GM12878 (cell line): Measurements from ENCODE around the gene GHRL. TPM values are rescaled to one million over a fixed set of nuclear protein-coding genes. Genes with fewer than 3 reads are reported as not detected.

ENCODE experiments used
- ATAC-seq: fragments of 200-7000 bp; cut with Tn5 transposase; 3 replicates; pipeline ENCODE4 v1.9.1; 2020; ENCODE audit warnings: mild to moderate bottlenecking, moderate library complexity
- BruUV-seq: library from RNA; stranded (reverse); fragments of 400-500 nt; replicated peaks from 2 replicates; lab custom pipeline; 2021; lab: Mats Ljungman, UMichigan
- CTCF ChIA-PET: fragments of 300-600 bp; sonication (Branson Sonifier 250); formaldehyde crosslinking; extraction: SDS; loops from one replicate; lab custom pipeline; 2021; ENCODE audit warnings: inconsistent platforms; lab: Yijun Ruan, JAX
- POLR2A ChIA-PET: fragments of 350-600 bp; formaldehyde crosslinking; extraction: SDS; loops from one replicate; lab custom pipeline; 2021; ENCODE audit warnings: inconsistent platforms; lab: Charles Lee
- RAD21 ChIA-PET: fragments of 300-600 bp; sonication (Branson Sonifier 250); formaldehyde crosslinking; loops from one replicate; lab custom pipeline; 2023; ENCODE audit warnings: antibody characterized with exemption; ENCODE audit not compliant: unreplicated experiment; lab: Charles Lee
- SMC1A ChIA-PET: fragments of 300-600 bp; sonication (Branson Sonifier 250); formaldehyde crosslinking; loops from one replicate; lab custom pipeline; 2023; ENCODE audit not compliant: unreplicated experiment, uncharacterized antibody; lab: Charles Lee
- DNase-seq: peaks from one replicate; pipeline ENCODE4 v3.0.0-alpha.2; 2011; ENCODE audit warnings: low read depth, low spot score
- FAIRE-seq: peaks from 3 replicates; lab custom pipeline; 2011; peaks lifted over from hg19 to GRCh38; lab: Jason Lieb, UNC
- H2AFZ ChIP-seq: 2 replicates; pipeline ENCODE4 v1.6.0; 2011; ENCODE audit warnings: low read depth, low read length, control low read depth; ENCODE audit not compliant: control insufficient read depth
- H3K27ac ChIP-seq: 2 replicates; pipeline ENCODE4 v1.5.1; 2011; ENCODE audit warnings: control low read depth; ENCODE audit not compliant: control insufficient read depth, insufficient read depth
- H3K27me3 ChIP-seq, 2 experiments: replicated peaks in 1 of 2; 2 replicates each; pipeline versions ENCODE4 v1.6.0 to v1.6.1; 2011; ENCODE audit warnings: low read length in 1 of 2; ENCODE audit not compliant: control insufficient read depth in 2 of 2, insufficient read depth in 2 of 2
- H3K36me3 ChIP-seq, 2 experiments: 2 replicates each; pipeline ENCODE4 v1.5.1; 2011; ENCODE audit warnings: low read length in 1 of 2; ENCODE audit not compliant: control insufficient read depth in 2 of 2, insufficient read depth in 2 of 2
- H3K4me1 ChIP-seq: 2 replicates; pipeline ENCODE4 v1.6.1; 2011; ENCODE audit warnings: mild to moderate bottlenecking, low read length, moderate library complexity, mixed read lengths; ENCODE audit not compliant: control insufficient read depth, insufficient read depth
- H3K4me2 ChIP-seq: 2 replicates; pipeline ENCODE4 v1.6.0; 2011; ENCODE audit warnings: control low read depth; ENCODE audit not compliant: control insufficient read depth, insufficient read depth
- H3K4me3 ChIP-seq: fragments of 200-600 bp; sonication (generic); 2 replicates; pipeline ENCODE4 v1.5.1; 2016
- H3K79me2 ChIP-seq: 2 replicates; pipeline ENCODE4 v1.6.0; 2011; ENCODE audit warnings: low read length; ENCODE audit not compliant: control insufficient read depth, insufficient read depth
- H3K9ac ChIP-seq: 2 replicates; pipeline ENCODE4 v1.8.0; 2011; ENCODE audit warnings: low read length, control low read depth, mixed read lengths; ENCODE audit not compliant: control insufficient read depth, insufficient read depth
- H3K9me3 ChIP-seq: replicated peaks from 3 replicates; pipeline ENCODE4 v1.5.1; 2011; ENCODE audit warnings: mild to moderate bottlenecking, low read length; ENCODE audit not compliant: control insufficient read depth, insufficient read depth
- H4K20me1 ChIP-seq: 2 replicates; pipeline ENCODE4 v1.6.0; 2011; ENCODE audit not compliant: control insufficient read depth, insufficient read depth
- ASH2L ChIP-seq: fragments of 300-600, 200-600 bp; sonication (generic); IDR thresholded peaks from 2 replicates; pipeline ENCODE4 v1.6.1; 2017; ENCODE audit warnings: low read depth, mild to moderate bottlenecking, borderline replicate concordance
- ATF7 ChIP-seq: fragments of 450-650 bp; IDR thresholded peaks from 2 replicates; pipeline ENCODE4 v1.6.1; 2016; ENCODE audit warnings: low read depth, mild to moderate bottlenecking
- CREM ChIP-seq: IDR thresholded peaks from 2 replicates; pipeline ENCODE4 v1.6.1; 2014; ENCODE audit warnings: antibody characterized with exemption, low read depth
- FOS ChIP-seq: IDR thresholded peaks from 3 replicates; pipeline ENCODE4 v1.6.1; 2011; ENCODE audit warnings: borderline replicate concordance; ENCODE audit not compliant: insufficient read length; ENCODE audit errors: extremely low read depth
- IKZF1 ChIP-seq: fragments of 450-650 bp; conservative IDR thresholded peaks from 2 replicates; pipeline ENCODE4 v1.6.1; 2017; ENCODE audit warnings: antibody characterized with exemption, mild to moderate bottlenecking
- IRF4 ChIP-seq: IDR thresholded peaks from 2 replicates; pipeline ENCODE4 v1.6.1; 2011; ENCODE audit warnings: low read depth, low read length
- JUNB ChIP-seq: IDR thresholded peaks from 2 replicates; pipeline ENCODE4 v1.6.1; 2016; ENCODE audit warnings: antibody characterized with exemption, mild to moderate bottlenecking
- KAT2A ChIP-seq: conservative IDR thresholded peaks from 2 replicates; pipeline ENCODE4 v1.6.1; 2011; ENCODE audit warnings: low read depth, low read length; ENCODE audit not compliant: control insufficient read depth
- PAX8 ChIP-seq: fragments of 450-650 bp; IDR thresholded peaks from 2 replicates; pipeline ENCODE4 v1.6.1; 2017; ENCODE audit warnings: mild to moderate bottlenecking, moderate library complexity
- PML ChIP-seq: IDR thresholded peaks from 2 replicates; pipeline ENCODE4 v1.6.1; 2012; ENCODE audit warnings: low read length, inconsistent platforms
- RBBP5 ChIP-seq: fragments of 200-600 bp; sonication (generic); conservative IDR thresholded peaks from 2 replicates; pipeline ENCODE4 v1.6.1; 2016
- RCOR1 ChIP-seq: conservative IDR thresholded peaks from 2 replicates; pipeline ENCODE4 v1.6.1; 2012; ENCODE audit warnings: low read depth, low read length, improper control_type of control experiment
- SMAD1 ChIP-seq: fragments of 450-650 bp; IDR thresholded peaks from 2 replicates; pipeline ENCODE4 v1.6.1; 2018; ENCODE audit warnings: mild to moderate bottlenecking, low read depth; ENCODE audit not compliant: partially characterized antibody
- SPI1 ChIP-seq: IDR thresholded peaks from 2 replicates; pipeline ENCODE4 v1.6.1; 2011; ENCODE audit warnings: low read depth, mild to moderate bottlenecking, low read length, moderate library complexity, borderline replicate concordance; ENCODE audit not compliant: insufficient read depth
- SRF ChIP-seq, 2 experiments: IDR thresholded peaks; 2 replicates each; pipeline ENCODE4 v1.6.1; 2011; ENCODE audit warnings: low read depth in 2 of 2, low read length in 2 of 2, mild to moderate bottlenecking in 1 of 2, moderate library complexity in 1 of 2
- TBL1XR1 ChIP-seq: IDR thresholded peaks from 2 replicates; pipeline ENCODE4 v1.6.1; 2012; ENCODE audit warnings: low read depth, low read length, improper control_type of control experiment
- WGBS: methylation state at CpG from one replicate; pipeline ENCODE4 v1.1.6; 2016; ENCODE audit warnings: low lambda C conversion rate; ENCODE audit not compliant: insufficient replicate concordance, insufficient coverage; ENCODE audit errors: missing lambda C conversion rate; 5-methylcytosine and 5-hydroxymethylcytosine counted together
- in situ Hi-C: fragments of 300-500 bp; cut with MboI; formaldehyde crosslinking; loops from 9 replicates; pipeline ENCODE4 v1.14.3; 2018; ENCODE audit warnings: mixed read lengths
- intact Hi-C: fragments of 100-400 bp; cut with micrococcal nuclease; formaldehyde crosslinking; loops from one replicate; pipeline ENCODE4 v1.14.2; 2022; ENCODE audit not compliant: unreplicated experiment
- polyA plus RNA-seq, 11 experiments: library from polyadenylated mRNA; depleted of rRNA in 4 of 11; unstranded in 6 of 11; stranded (reverse) in 5 of 11; fragments of >200 nt; fragmentation: Nextera tagmentation in 4 of 11; fragmentation: Illumina TruSeq in 1 of 11; extraction: Ambion mirVana in 4 of 11; extraction: Trizol in 1 of 11; gene quantifications; 1 replicate in 1 of 11; 2 replicates in 10 of 11; pipeline versions ENCODE4 v1.2.1 to v1.2.3, GENCODE V29; 2011 to 2016; ENCODE audit warnings: inconsistent platforms in 2 of 11, missing spikeins in 2 of 11, low read depth in 1 of 11
- total RNA-seq, 4 experiments: library from RNA; depleted of rRNA in 3 of 4; stranded (reverse); fragments of >200 nt in 3 of 4; fragmentation: Illumina TruSeq in 1 of 4; extraction: Trizol in 1 of 4; gene quantifications; 2 replicates each; pipeline versions ENCODE4 v1.2.1 to v1.2.3, GENCODE V29; 2013 to 2021
- TF ChIP-seq, protein P1 (sequence below): fragments of 450-650 bp; IDR thresholded peaks from 2 replicates; pipeline ENCODE4 v1.6.1; 2017; ENCODE audit warnings: borderline replicate concordance
- TF ChIP-seq, protein P2 (sequence below): IDR thresholded peaks from 2 replicates; pipeline ENCODE4 v1.6.1; 2012; ENCODE audit warnings: improper control_type of control experiment, low read depth, low read length; ENCODE audit not compliant: insufficient replicate concordance
- TF ChIP-seq, protein P3 (sequence below): fragments of 450-650 bp; conservative IDR thresholded peaks from 2 replicates; pipeline ENCODE4 v1.6.1; 2017; ENCODE audit warnings: mild to moderate bottlenecking, moderate library complexity

Gene GHRL
- total and polyA plus RNA-seq, 10 of the 15 experiments (the other 5 are each of a cell fraction or from before 2014, with no cell fraction given), result 0.35 to 2.2 (median 0.88) TPM

DNA sequence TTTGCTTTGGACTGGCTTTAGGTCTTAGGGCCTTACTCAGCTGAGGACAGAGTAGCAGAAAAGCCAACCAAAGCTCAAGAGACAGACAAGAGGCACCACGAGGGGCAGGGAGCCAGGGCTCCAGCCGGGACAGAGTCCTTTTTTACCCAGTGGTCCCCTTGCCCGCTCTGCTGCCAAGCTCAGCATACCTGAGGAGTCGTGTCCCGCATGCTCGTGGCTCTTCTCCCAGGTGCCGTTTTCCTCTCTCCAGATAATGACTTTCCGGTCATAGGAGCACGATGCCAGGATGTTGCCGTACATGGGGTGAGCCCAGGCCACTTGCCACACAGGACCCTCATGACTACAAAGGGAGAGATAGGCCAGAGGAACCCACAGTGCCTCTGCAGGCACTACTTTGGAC is 19.6 kb upstream of the GHRL start:
- POLR2A ChIA-PET, result no interaction called here
- no peak for FAIRE-seq
- RAD21 ChIA-PET, result no interaction called here

More for the DNA sequence above, 19.6 kb upstream of the GHRL start:
- H3K4me2 ChIP-seq, result no peak overlapping the region
- no peaks in the 10 kb centered on the region for H3K4me1 ChIP-seq
- no peak for DNase-seq
- CTCF ChIA-PET, result no interaction called here
- BruUV-seq, result no TSS peak
- H3K27me3 ChIP-seq, result no peaks in the 10 kb centered on the region
- TF ChIP-seq IKZF1 (no peak), ATF7 (no peak), TBL1XR1 (no peak), SMAD1 (no peak), JUNB (no peak), RCOR1 (no peak), PML (no peak), IRF4 (no peak), SPI1 (no peak), ASH2L (no peak), FOS (no peak), SRF (IDR thresholded peaks at IDR 0.05; ENCODE audit: low read depth in 2 of 2, low read length in 2 of 2) (no peak), RBBP5 (no peak), CREM (no peak), PAX8 (no peak), KAT2A (no peak)
- TF ChIP-seq, protein P1, sequence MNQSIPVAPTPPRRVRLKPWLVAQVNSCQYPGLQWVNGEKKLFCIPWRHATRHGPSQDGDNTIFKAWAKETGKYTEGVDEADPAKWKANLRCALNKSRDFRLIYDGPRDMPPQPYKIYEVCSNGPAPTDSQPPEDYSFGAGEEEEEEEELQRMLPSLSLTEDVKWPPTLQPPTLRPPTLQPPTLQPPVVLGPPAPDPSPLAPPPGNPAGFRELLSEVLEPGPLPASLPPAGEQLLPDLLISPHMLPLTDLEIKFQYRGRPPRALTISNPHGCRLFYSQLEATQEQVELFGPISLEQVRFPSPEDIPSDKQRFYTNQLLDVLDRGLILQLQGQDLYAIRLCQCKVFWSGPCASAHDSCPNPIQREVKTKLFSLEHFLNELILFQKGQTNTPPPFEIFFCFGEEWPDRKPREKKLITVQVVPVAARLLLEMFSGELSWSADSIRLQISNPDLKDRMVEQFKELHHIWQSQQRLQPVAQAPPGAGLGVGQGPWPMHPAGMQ, result no peak
- TF ChIP-seq, protein P2, sequence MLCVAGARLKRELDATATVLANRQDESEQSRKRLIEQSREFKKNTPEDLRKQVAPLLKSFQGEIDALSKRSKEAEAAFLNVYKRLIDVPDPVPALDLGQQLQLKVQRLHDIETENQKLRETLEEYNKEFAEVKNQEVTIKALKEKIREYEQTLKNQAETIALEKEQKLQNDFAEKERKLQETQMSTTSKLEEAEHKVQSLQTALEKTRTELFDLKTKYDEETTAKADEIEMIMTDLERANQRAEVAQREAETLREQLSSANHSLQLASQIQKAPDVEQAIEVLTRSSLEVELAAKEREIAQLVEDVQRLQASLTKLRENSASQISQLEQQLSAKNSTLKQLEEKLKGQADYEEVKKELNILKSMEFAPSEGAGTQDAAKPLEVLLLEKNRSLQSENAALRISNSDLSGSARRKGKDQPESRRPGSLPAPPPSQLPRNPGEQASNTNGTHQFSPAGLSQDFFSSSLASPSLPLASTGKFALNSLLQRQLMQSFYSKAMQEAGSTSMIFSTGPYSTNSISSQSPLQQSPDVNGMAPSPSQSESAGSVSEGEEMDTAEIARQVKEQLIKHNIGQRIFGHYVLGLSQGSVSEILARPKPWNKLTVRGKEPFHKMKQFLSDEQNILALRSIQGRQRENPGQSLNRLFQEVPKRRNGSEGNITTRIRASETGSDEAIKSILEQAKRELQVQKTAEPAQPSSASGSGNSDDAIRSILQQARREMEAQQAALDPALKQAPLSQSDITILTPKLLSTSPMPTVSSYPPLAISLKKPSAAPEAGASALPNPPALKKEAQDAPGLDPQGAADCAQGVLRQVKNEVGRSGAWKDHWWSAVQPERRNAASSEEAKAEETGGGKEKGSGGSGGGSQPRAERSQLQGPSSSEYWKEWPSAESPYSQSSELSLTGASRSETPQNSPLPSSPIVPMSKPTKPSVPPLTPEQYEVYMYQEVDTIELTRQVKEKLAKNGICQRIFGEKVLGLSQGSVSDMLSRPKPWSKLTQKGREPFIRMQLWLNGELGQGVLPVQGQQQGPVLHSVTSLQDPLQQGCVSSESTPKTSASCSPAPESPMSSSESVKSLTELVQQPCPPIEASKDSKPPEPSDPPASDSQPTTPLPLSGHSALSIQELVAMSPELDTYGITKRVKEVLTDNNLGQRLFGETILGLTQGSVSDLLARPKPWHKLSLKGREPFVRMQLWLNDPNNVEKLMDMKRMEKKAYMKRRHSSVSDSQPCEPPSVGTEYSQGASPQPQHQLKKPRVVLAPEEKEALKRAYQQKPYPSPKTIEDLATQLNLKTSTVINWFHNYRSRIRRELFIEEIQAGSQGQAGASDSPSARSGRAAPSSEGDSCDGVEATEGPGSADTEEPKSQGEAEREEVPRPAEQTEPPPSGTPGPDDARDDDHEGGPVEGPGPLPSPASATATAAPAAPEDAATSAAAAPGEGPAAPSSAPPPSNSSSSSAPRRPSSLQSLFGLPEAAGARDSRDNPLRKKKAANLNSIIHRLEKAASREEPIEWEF, result no peak
- TF ChIP-seq, protein P3, sequence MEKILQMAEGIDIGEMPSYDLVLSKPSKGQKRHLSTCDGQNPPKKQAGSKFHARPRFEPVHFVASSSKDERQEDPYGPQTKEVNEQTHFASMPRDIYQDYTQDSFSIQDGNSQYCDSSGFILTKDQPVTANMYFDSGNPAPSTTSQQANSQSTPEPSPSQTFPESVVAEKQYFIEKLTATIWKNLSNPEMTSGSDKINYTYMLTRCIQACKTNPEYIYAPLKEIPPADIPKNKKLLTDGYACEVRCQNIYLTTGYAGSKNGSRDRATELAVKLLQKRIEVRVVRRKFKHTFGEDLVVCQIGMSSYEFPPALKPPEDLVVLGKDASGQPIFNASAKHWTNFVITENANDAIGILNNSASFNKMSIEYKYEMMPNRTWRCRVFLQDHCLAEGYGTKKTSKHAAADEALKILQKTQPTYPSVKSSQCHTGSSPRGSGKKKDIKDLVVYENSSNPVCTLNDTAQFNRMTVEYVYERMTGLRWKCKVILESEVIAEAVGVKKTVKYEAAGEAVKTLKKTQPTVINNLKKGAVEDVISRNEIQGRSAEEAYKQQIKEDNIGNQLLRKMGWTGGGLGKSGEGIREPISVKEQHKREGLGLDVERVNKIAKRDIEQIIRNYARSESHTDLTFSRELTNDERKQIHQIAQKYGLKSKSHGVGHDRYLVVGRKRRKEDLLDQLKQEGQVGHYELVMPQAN, result no peak
- TF ChIP-seq, all 136 proteins: peak for 0
- H3K79me2 ChIP-seq, result no peaks in the 10 kb centered on the region; the same call in none of the 2 replicates
- no peaks in the 10 kb centered on the region for H3K9me3 ChIP-seq
- H2AFZ ChIP-seq, result no peak overlapping the region
- H3K36me3 ChIP-seq, result peaks cover 19 to 54% of the 10 kb centered on the region in 2 experiments
- H3K9ac ChIP-seq, result no peak overlapping the region
- H4K20me1 ChIP-seq, result no peaks in the 10 kb centered on the region
- intact Hi-C loops, result no loop called here
- 82% methylated on average over 10 of the region's 10 CpGs for WGBS
- no peak overlapping the region for H3K27ac ChIP-seq
- ATAC-seq, result no peak
- in situ Hi-C loops, result no loop called here
- H3K4me3 ChIP-seq, result no peak overlapping the region
- SMC1A ChIA-PET, result interaction anchor here (1.5 kb wide), 1 partner anchor 49 kb away, joined by 3 read pairs; no protein-coding TSS in a partner anchor
